ENCODE measurements around the gene TEX10.
"Not testable (repeated sequence)": the region's sequence is repeated elsewhere in the genome, so short reads cannot be mapped to it uniquely, and the experiment has no call there.

TEX10 gene

GRCh38 chr9:100346836-100347235 lies 5.9 kb downstream of the TEX10 start:
- DNase-seq: no peak

- DNase-seq: no peak
Observed at GRCh38 chr9:100341889-100342288, 10.9 kb downstream of the TEX10 start.

- DNase-seq: no peak
Observed at GRCh38 chr9:100340224-100340623, 12.5 kb downstream of the TEX10 start.

- not testable (repeated sequence) for DNase-seq
Observed at GRCh38 chr9:100338736-100339135, 14.0 kb downstream of the TEX10 start.

GRCh38 chr9:100324594-100325200 lies 28.0 kb downstream of the TEX10 start:
- no peak for DNase-seq

GRCh38 chr9:100322954-100323536 lies 29.7 kb downstream of the TEX10 start:
- DNase-seq: no peak

- no peak for DNase-seq
Observed at GRCh38 chr9:100317706-100318105, 35.0 kb downstream of the TEX10 start.

GRCh38 chr9:100315561-100315960 lies 37.2 kb downstream of the TEX10 start:
- DNase-seq: no peak

GRCh38 chr9:100309992-100310391 lies 42.8 kb downstream of the TEX10 start:
- no peak for DNase-seq

- no peak for DNase-seq
Observed at GRCh38 chr9:100308965-100309564, 43.7 kb downstream of the TEX10 start.

- no peak for DNase-seq
Observed at GRCh38 chr9:100307080-100307479, 45.7 kb downstream of the TEX10 start.

- DNase-seq: no peak
Observed at GRCh38 chr9:100306283-100306682, 46.5 kb downstream of the TEX10 start.

- DNase-seq: no peak
Observed at GRCh38 chr9:100303747-100304146, 49.0 kb downstream of the TEX10 start.

GRCh38 chr9:100298378-100298777 lies 54.4 kb downstream of the TEX10 start:
- DNase-seq: no peak

- DNase-seq: no peak
Observed at GRCh38 chr9:100296407-100296806, 56.3 kb downstream of the TEX10 start.

- no peak for DNase-seq
Observed at GRCh38 chr9:100295240-100295639, 57.5 kb downstream of the TEX10 start.

- DNase-seq: no peak
Observed at GRCh38 chr9:100294806-100295205, 57.9 kb downstream of the TEX10 start.

- DNase-seq: no peak
Observed at GRCh38 chr9:100294341-100294740, 58.4 kb downstream of the TEX10 start.

GRCh38 chr9:100292414-100292813 lies 60.3 kb downstream of the TEX10 start:
- DNase-seq: no peak

GRCh38 chr9:100290714-100291113 lies 62.0 kb downstream of the TEX10 start:
- DNase-seq: no peak

- no peak for DNase-seq
Observed at GRCh38 chr9:100287186-100287585, 65.6 kb downstream of the TEX10 start.

- no peak for DNase-seq
Observed at GRCh38 chr9:100286257-100286656, 66.5 kb downstream of the TEX10 start.

GRCh38 chr9:100285601-100286000 lies 67.1 kb downstream of the TEX10 start:
- no peak for DNase-seq

GRCh38 chr9:100285080-100285479 lies 67.7 kb downstream of the TEX10 start:
- no peak for DNase-seq

- no peak for DNase-seq
Observed at GRCh38 chr9:100284247-100284646, 68.5 kb downstream of the TEX10 start.
